Osteoblast (primary cell): ENCODE data around the gene ANO1. TPM values are rescaled to one million over a fixed set of nuclear protein-coding genes. Genes with fewer than 3 reads are reported as not detected.

ENCODE experiments used
- DNase-seq: peaks from one replicate; pipeline ENCODE4 v3.0.0; 2011; ENCODE audit warnings: low spot score, mixed read lengths; ENCODE audit not compliant: insufficient read length; ENCODE audit errors: missing footprints
- H2AFZ ChIP-seq: 2 replicates; pipeline ENCODE4 v1.6.0; 2011; ENCODE audit warnings: mild to moderate bottlenecking, low read length
- H3K27ac ChIP-seq: 2 replicates; pipeline ENCODE4 v1.5.1; 2011; ENCODE audit warnings: mild to moderate bottlenecking, low read depth, low read length, moderate library complexity
- H3K27me3 ChIP-seq: 2 replicates; pipeline ENCODE4 v1.6.0; 2012; ENCODE audit warnings: mild to moderate bottlenecking, control low read depth, inconsistent platforms, low read length, moderate library complexity; ENCODE audit not compliant: insufficient read depth
- H3K36me3 ChIP-seq: 2 replicates; pipeline ENCODE4 v1.5.1; 2011; ENCODE audit warnings: mild to moderate bottlenecking, low read length, control low read depth, moderate library complexity; ENCODE audit not compliant: insufficient read depth
- H3K4me1 ChIP-seq: 2 replicates; pipeline ENCODE4 v1.5.1; 2011; ENCODE audit warnings: mild to moderate bottlenecking, low read length, control low read depth, moderate library complexity; ENCODE audit not compliant: insufficient read depth
- H3K4me2 ChIP-seq: 2 replicates; pipeline ENCODE4 v1.6.0; 2011; ENCODE audit warnings: mild to moderate bottlenecking, low read length; ENCODE audit not compliant: insufficient read depth
- H3K4me3 ChIP-seq: fragments of 200-600 bp; sonication (generic); 3 replicates; pipeline ENCODE4 v1.5.1; 2012; ENCODE audit warnings: mild to moderate bottlenecking, low read length, inconsistent platforms; ENCODE audit not compliant: insufficient read depth
- H3K79me2 ChIP-seq: 2 replicates; pipeline ENCODE4 v1.6.0; 2012; ENCODE audit warnings: mild to moderate bottlenecking, low read length, control low read depth, inconsistent platforms; ENCODE audit not compliant: insufficient read depth
- H3K9me3 ChIP-seq: 2 replicates; pipeline ENCODE4 v1.5.1; 2011; ENCODE audit warnings: low read depth, low read length, control low read depth
- H4K20me1 ChIP-seq: 2 replicates; pipeline ENCODE4 v1.6.0; 2012; ENCODE audit warnings: mild to moderate bottlenecking, low read length, control low read depth; ENCODE audit not compliant: insufficient read depth
- CTCF ChIP-seq: IDR thresholded peaks from 2 replicates; pipeline ENCODE4 v1.5.1; 2011; ENCODE audit warnings: mild to moderate bottlenecking, low read depth, low read length, moderate library complexity; ENCODE audit errors: extremely low read depth
- total RNA-seq: library from RNA; depleted of rRNA; stranded (reverse); fragments of >200 nt; gene quantifications from 2 replicates; pipeline ENCODE4 v1.2.3, GENCODE V29; 2012

ANO1 gene
- total RNA-seq, 1 donor: not detected

DNA sequence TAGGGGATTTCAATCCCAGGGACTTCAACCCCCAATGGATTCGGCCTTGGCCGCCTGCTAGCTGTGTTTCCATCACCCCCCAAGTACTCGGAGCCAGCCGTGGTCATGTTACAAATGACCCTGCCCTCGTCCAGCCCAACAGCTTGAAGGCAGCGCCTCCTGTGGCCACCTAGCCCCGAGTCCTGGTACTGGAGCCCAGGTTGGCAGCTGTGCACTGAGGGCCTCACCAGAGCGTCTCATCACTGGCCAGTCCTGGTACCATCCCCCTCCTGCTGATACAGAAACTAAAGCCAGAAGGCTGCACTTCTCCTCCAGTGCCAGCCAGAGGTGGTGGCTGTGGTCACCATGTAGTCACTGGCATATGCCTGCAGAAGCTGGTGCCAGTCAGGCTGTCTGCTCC is 80.1 kb downstream of the ANO1 start:
- Histone ChIP-seq H4K20me1 (no peaks in the 10 kb centered on the region), H3K27me3 (peaks cover 12% of the 10 kb centered on the region), H3K4me2 (no peak overlapping the region), H3K4me3 (no peak overlapping the region), H3K79me2 (no peaks in the 10 kb centered on the region), H3K4me1 (peaks cover 3% of the 10 kb centered on the region), H3K27ac (no peak overlapping the region), H3K9me3 (no peaks in the 10 kb centered on the region), H3K36me3 (no peaks in the 10 kb centered on the region), H2AFZ (no peak overlapping the region)
- DNase-seq: peak; percentile 94
- TF ChIP-seq CTCF: peak; percentile 72

GRCh38 chr11:70158757-70159389 is 80.8 kb downstream of the ANO1 start:
- no peak for TF ChIP-seq CTCF
- Histone ChIP-seq H3K9me3 (no peaks in the 10 kb centered on the region), H2AFZ (no peak overlapping the region), H3K4me2 (no peak overlapping the region), H3K27ac (no peak overlapping the region), H3K27me3 (peaks cover 15% of the 10 kb centered on the region), H3K36me3 (no peaks in the 10 kb centered on the region), H4K20me1 (no peaks in the 10 kb centered on the region), H3K4me3 (no peak overlapping the region), H3K4me1 (peaks cover 3% of the 10 kb centered on the region), H3K79me2 (no peaks in the 10 kb centered on the region)
- DNase-seq: peak; percentile 43

DNA sequence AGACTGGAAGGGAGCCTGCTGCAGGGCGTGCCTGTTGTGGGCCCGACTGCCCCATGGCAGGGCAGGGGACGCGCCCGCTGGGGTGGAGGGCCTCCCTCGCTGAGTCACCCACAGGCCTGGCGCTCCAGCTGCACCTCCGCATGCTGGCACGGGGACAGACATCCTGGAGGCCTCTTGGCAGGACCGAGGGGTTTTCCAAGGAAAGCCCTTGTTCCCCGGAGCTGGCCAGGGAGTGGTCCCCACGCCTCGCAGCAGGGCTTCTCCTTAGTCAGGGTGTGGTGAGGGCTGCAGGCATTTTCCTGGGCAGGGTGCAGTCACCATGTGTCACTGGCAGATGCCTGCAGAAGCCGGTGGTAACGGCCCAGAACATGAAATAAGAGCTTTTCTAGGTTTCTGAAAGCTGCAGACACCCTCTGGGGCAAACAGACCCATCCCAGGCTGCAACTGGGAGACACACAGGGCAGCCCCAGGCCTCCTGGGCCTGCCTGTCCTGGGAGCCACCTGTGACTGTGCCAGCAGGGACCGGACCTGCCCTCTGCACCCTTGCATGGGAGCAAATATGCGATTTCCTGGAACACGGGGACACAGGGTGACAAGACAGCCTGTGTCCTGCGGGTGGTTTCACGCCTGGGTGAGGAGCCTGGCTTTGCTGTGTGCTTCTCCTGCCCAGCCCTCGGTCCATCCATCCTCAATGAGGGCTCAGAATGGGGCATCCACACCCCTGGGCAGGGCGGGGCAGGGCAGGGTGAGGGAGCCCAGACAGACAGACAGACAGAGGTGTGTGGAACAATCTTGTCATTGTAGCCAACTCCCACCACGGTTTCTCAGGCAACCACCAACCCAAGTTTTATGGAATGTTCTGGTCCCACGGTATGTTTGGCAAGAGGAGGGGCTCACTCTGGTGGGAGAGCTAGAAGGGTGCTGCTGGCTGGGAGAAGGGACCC is 81.8 kb downstream of the ANO1 start:
- H2AFZ ChIP-seq: no peak overlapping the region
- TF ChIP-seq CTCF: no peak
- no peak overlapping the region for H3K27ac ChIP-seq
- H3K9me3 ChIP-seq: no peaks in the 10 kb centered on the region
- peaks cover 15% of the 10 kb centered on the region for H3K27me3 ChIP-seq
- H3K4me3 ChIP-seq: no peak overlapping the region
- H3K36me3 ChIP-seq: no peaks in the 10 kb centered on the region
- peak; percentile 93 for DNase-seq
- no peaks in the 10 kb centered on the region for H4K20me1 ChIP-seq
- no peaks in the 10 kb centered on the region for H3K79me2 ChIP-seq
- H3K4me2 ChIP-seq: no peak overlapping the region
- H3K4me1 ChIP-seq: peaks cover 3% of the 10 kb centered on the region

DNA sequence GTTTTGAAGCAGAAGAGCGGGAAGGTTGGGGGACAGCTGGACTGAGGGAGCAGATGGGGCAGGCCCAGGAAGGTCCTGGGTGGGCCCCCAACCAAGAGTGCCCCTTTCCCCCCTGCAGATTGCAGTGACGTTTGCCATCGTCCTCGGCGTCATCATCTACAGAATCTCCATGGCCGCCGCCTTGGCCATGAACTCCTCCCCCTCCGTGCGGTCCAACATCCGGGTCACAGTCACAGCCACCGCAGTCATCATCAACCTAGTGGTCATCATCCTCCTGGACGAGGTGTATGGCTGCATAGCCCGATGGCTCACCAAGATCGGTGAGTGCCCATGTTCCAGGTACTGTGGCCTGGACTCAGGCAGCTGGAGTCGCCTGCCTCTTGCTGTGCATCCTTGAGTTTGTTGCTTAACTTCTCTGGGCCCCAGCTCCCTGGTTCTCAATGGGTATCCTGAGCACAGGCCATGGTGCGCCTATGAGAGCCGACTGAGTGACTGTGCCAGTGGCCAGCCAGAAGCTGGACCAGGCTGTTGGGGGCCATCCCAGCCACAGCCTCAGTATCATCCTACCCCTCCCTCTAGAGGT is 83.0 kb downstream of the ANO1 start:
- H3K9me3 ChIP-seq: no peaks in the 10 kb centered on the region
- no peak overlapping the region for H3K4me3 ChIP-seq
- H3K79me2 ChIP-seq: no peaks in the 10 kb centered on the region
- H3K4me2 ChIP-seq: no peak overlapping the region
- H3K27ac ChIP-seq: no peak overlapping the region
- no peak for TF ChIP-seq CTCF
- H3K27me3 ChIP-seq: peaks cover 11% of the 10 kb centered on the region
- DNase-seq: peak; percentile 75
- no peak overlapping the region for H2AFZ ChIP-seq
- peaks cover 3% of the 10 kb centered on the region for H3K4me1 ChIP-seq
- H4K20me1 ChIP-seq: no peaks in the 10 kb centered on the region
- no peaks in the 10 kb centered on the region for H3K36me3 ChIP-seq
